GM18858 (cell line): ENCODE results near the gene DDOST.

Experiments
- ATAC-seq: cut with Tn5 transposase; IDR thresholded peaks from one replicate; pipeline ENCODE4 v1.9.1; 2021; ENCODE audit not compliant: unreplicated experiment

DDOST gene

GRCh38 chr1:20661207-20662109 lies at the start of gene DDOST:
Gene DDOST (minus strand): TSS chr1:20661369. CDS start chr1:20661350, 19 bp downstream.
- ATAC-seq: peak; percentile 89

GRCh38 chr1:20710469-20711284 lies 49.5 kb upstream of the DDOST start:
- ATAC-seq: no peak

- ATAC-seq: no peak
Measured at GRCh38 chr1:20709868-20710267, 48.7 kb upstream of the DDOST start.

GRCh38 chr1:20708891-20709290 lies 47.7 kb upstream of the DDOST start:
- ATAC-seq: no peak

- no peak for ATAC-seq
Measured at GRCh38 chr1:20708057-20708456, 46.9 kb upstream of the DDOST start.

- no peak for ATAC-seq
Measured at GRCh38 chr1:20706841-20707240, 45.7 kb upstream of the DDOST start.

- ATAC-seq: no peak
Measured at GRCh38 chr1:20705203-20705755, 44.1 kb upstream of the DDOST start.

- ATAC-seq: no peak
Measured at GRCh38 chr1:20704390-20705202, 43.4 kb upstream of the DDOST start.

GRCh38 chr1:20703124-20703756 lies 42.1 kb upstream of the DDOST start:
- ATAC-seq: no peak

- no peak for ATAC-seq
Measured at GRCh38 chr1:20702416-20702815, 41.2 kb upstream of the DDOST start.

GRCh38 chr1:20701847-20702246 lies 40.7 kb upstream of the DDOST start:
- ATAC-seq: no peak

- ATAC-seq: no peak
Measured at GRCh38 chr1:20701446-20701845, 40.3 kb upstream of the DDOST start.

- ATAC-seq: no peak
Measured at GRCh38 chr1:20700636-20701215, 39.6 kb upstream of the DDOST start.

- no peak for ATAC-seq
Measured at GRCh38 chr1:20699558-20699957, 38.4 kb upstream of the DDOST start.

GRCh38 chr1:20698195-20698910 lies 37.2 kb upstream of the DDOST start:
- no peak for ATAC-seq

- ATAC-seq: no peak
Measured at GRCh38 chr1:20697563-20697962, 36.4 kb upstream of the DDOST start.

GRCh38 chr1:20696397-20697333 lies 35.5 kb upstream of the DDOST start:
- ATAC-seq: no peak

- ATAC-seq: no peak
Measured at GRCh38 chr1:20695515-20695914, 34.3 kb upstream of the DDOST start.
